HG03175 (cell line): ENCODE results near the gene SLC30A5.
A peak's percentile ranks its signal among the peaks of the same experiment; 100 is the strongest.
"Not testable (repeated sequence)": the region's sequence is repeated elsewhere in the genome, so short reads cannot be mapped to it uniquely, and the experiment has no call there.

Experiments
- ATAC-seq: cut with Tn5 transposase; IDR thresholded peaks from one replicate; pipeline ENCODE4 v1.9.1; 2021; ENCODE audit warnings: mild to moderate bottlenecking, moderate library complexity; ENCODE audit not compliant: unreplicated experiment

SLC30A5 gene

GRCh38 chr5:69093771-69094482, at the start of gene SLC30A5:
Gene SLC30A5 (plus strand): TSS chr5:69094014. CDS start chr5:69094256, 242 bp downstream.
- ATAC-seq = peak; percentile 99

GRCh38 chr5:69045213-69045612, 48.6 kb upstream of the SLC30A5 start:
- ATAC-seq = not testable (repeated sequence)

- ATAC-seq = no peak
Measured at GRCh38 chr5:69046375-69046957, 47.3 kb upstream of the SLC30A5 start.

GRCh38 chr5:69048230-69048629, 45.6 kb upstream of the SLC30A5 start:
- no peak for ATAC-seq

- ATAC-seq = no peak
Measured at GRCh38 chr5:69049151-69049550, 44.7 kb upstream of the SLC30A5 start.

GRCh38 chr5:69049796-69050195, 44.0 kb upstream of the SLC30A5 start:
- no peak for ATAC-seq

- ATAC-seq = no peak
Measured at GRCh38 chr5:69050214-69050613, 43.6 kb upstream of the SLC30A5 start.

- no peak for ATAC-seq
Measured at GRCh38 chr5:69052181-69052580, 41.6 kb upstream of the SLC30A5 start.

GRCh38 chr5:69074664-69075521, 18.9 kb upstream of the SLC30A5 start:
- no peak for ATAC-seq

- ATAC-seq = no peak
Measured at GRCh38 chr5:69075522-69076179, 18.2 kb upstream of the SLC30A5 start.

GRCh38 chr5:69078921-69079540, 14.8 kb upstream of the SLC30A5 start:
- ATAC-seq = no peak

GRCh38 chr5:69079556-69079955, 14.3 kb upstream of the SLC30A5 start:
- no peak for ATAC-seq

GRCh38 chr5:69083412-69083811, 10.4 kb upstream of the SLC30A5 start:
- ATAC-seq = no peak

GRCh38 chr5:69084195-69084594, 9.6 kb upstream of the SLC30A5 start:
- no peak for ATAC-seq

GRCh38 chr5:69084903-69085302, 8.9 kb upstream of the SLC30A5 start:
- no peak for ATAC-seq

GRCh38 chr5:69086206-69086605, 7.6 kb upstream of the SLC30A5 start:
- no peak for ATAC-seq

- not testable (repeated sequence) for ATAC-seq
Measured at GRCh38 chr5:69088006-69088405, 5.8 kb upstream of the SLC30A5 start.

- no peak for ATAC-seq
Measured at GRCh38 chr5:69090158-69090557, 3.7 kb upstream of the SLC30A5 start.

- no peak for ATAC-seq
Measured at GRCh38 chr5:69091771-69092170, 2.0 kb upstream of the SLC30A5 start.

GRCh38 chr5:69092969-69093368, 845 bp upstream of the SLC30A5 start:
- no peak for ATAC-seq

GRCh38 chr5:69099302-69099701, 5.5 kb downstream of the SLC30A5 start:
- ATAC-seq = no peak
